ENCODE results near the gene GATB. TPM values are rescaled to one million over a fixed set of nuclear protein-coding genes. Genes with fewer than 3 reads are reported as not detected.

The GATB gene
- total RNA-seq, 1 donor from 2014 or later = 20.9 TPM

GRCh38 chr4:151640381-151640780 is 120.4 kb downstream of the GATB start:
- no peak overlapping the region for H3K4me3 ChIP-seq (ENCODE audit: low read depth, low read length)
- no peak for TF ChIP-seq CTCF (conservative IDR thresholded peaks at IDR 0.05; ENCODE audit: low read depth, low read length)
- no peak for DNase-seq (ENCODE audit: low read depth)

GRCh38 chr4:151638295-151638858 is 122.4 kb downstream of the GATB start:
- DNase-seq (ENCODE audit: low read depth) = no peak
- TF ChIP-seq CTCF (conservative IDR thresholded peaks at IDR 0.05; ENCODE audit: low read depth, low read length) = no peak
- no peak overlapping the region for H3K4me3 ChIP-seq (ENCODE audit: low read depth, low read length)

GRCh38 chr4:151631349-151631748 is 129.5 kb downstream of the GATB start:
- no peak for DNase-seq (ENCODE audit: low read depth)
- no peak for TF ChIP-seq CTCF (conservative IDR thresholded peaks at IDR 0.05; ENCODE audit: low read depth, low read length)
- H3K4me3 ChIP-seq (ENCODE audit: low read depth, low read length) = no peak overlapping the region

- no peak for DNase-seq (ENCODE audit: low read depth)
- no peak overlapping the region for H3K4me3 ChIP-seq (ENCODE audit: low read depth, low read length)
- no peak for TF ChIP-seq CTCF (conservative IDR thresholded peaks at IDR 0.05; ENCODE audit: low read depth, low read length)
Observed at GRCh38 chr4:151629097-151629783, 131.6 kb downstream of the GATB start.

GRCh38 chr4:151628001-151628608 is 132.7 kb downstream of the GATB start:
- TF ChIP-seq CTCF (conservative IDR thresholded peaks at IDR 0.05; ENCODE audit: low read depth, low read length) = no peak
- H3K4me3 ChIP-seq (ENCODE audit: low read depth, low read length) = no peak overlapping the region
- no peak for DNase-seq (ENCODE audit: low read depth)

GRCh38 chr4:151627491-151627890 is 133.3 kb downstream of the GATB start:
- no peak overlapping the region for H3K4me3 ChIP-seq (ENCODE audit: low read depth, low read length)
- TF ChIP-seq CTCF (conservative IDR thresholded peaks at IDR 0.05; ENCODE audit: low read depth, low read length) = no peak
- DNase-seq (ENCODE audit: low read depth) = no peak
